Neural cell (in vitro differentiated cells): ENCODE data around the gene TKFC. TPM values are rescaled to one million over a fixed set of nuclear protein-coding genes. Genes with fewer than 3 reads are reported as not detected.

ENCODE experiments used
- H2AFZ ChIP-seq: fragments of 200-600, 300-800 bp; sonication (generic), shearing (Covaris generic); 2 replicates; pipeline ENCODE4 v1.6.0; 2014; ENCODE audit warnings: low read depth, mild to moderate bottlenecking, antibody characterized with exemption, low read length, moderate library complexity
- H3F3A ChIP-seq: fragments of 200-600 bp; shearing (Covaris generic); 2 replicates; pipeline ENCODE4 v1.6.1; 2016; ENCODE audit warnings: mild to moderate bottlenecking, moderate library complexity, mixed read lengths, antibody characterized with exemption, low read length; ENCODE audit not compliant: insufficient read depth, poor library complexity, severe bottlenecking
- H3K27ac ChIP-seq: fragments of 200-600, 300-800 bp; sonication (generic), shearing (Covaris generic); 2 replicates; pipeline ENCODE4 v1.5.1; 2014; ENCODE audit warnings: mild to moderate bottlenecking, low read length, moderate library complexity
- H3K27me3 ChIP-seq: fragments of 300-800, 200-600 bp; sonication (generic), shearing (Covaris generic); 2 replicates; pipeline ENCODE4 v1.6.0; 2014; ENCODE audit warnings: mild to moderate bottlenecking, low read depth, low read length, moderate library complexity; ENCODE audit not compliant: insufficient read depth
- H3K36me3 ChIP-seq: fragments of 300-800, 200-600 bp; sonication (generic), shearing (Covaris generic); 2 replicates; pipeline ENCODE4 v1.5.1; 2014; ENCODE audit warnings: mild to moderate bottlenecking, antibody characterized with exemption, low read length, moderate library complexity; ENCODE audit not compliant: insufficient read depth
- H3K4me2 ChIP-seq: fragments of 300-800, 200-600 bp; sonication (generic), shearing (Covaris generic); 2 replicates; pipeline ENCODE4 v1.6.0; 2014; ENCODE audit warnings: mild to moderate bottlenecking, low read length
- H3K4me3 ChIP-seq: fragments of 300-800, 200-600 bp; sonication (generic), shearing (Covaris generic); 2 replicates; pipeline ENCODE4 v1.5.1; 2014; ENCODE audit warnings: mild to moderate bottlenecking, low read length, moderate library complexity
- H3K79me2 ChIP-seq: fragments of 200-600 bp; shearing (Covaris generic); replicated peaks from 2 replicates; pipeline ENCODE4 v1.6.0; 2014; ENCODE audit warnings: mild to moderate bottlenecking, low read length, moderate library complexity; ENCODE audit not compliant: insufficient read depth
- H3K9ac ChIP-seq: fragments of 300-800, 200-600 bp; sonication (generic), shearing (Covaris generic); 2 replicates; pipeline ENCODE4 v1.6.1; 2016; ENCODE audit warnings: mild to moderate bottlenecking, low read length, mixed read lengths
- H3K9me2 ChIP-seq: fragments of 200-600 bp; shearing (Covaris generic); 2 replicates; pipeline ENCODE4 v1.6.1; 2016; ENCODE audit warnings: mild to moderate bottlenecking, low read length, mixed read lengths; ENCODE audit not compliant: insufficient read depth
- H3K9me3 ChIP-seq: fragments of 200-600, 300-800 bp; sonication (generic), shearing (Covaris generic); 2 replicates; pipeline ENCODE4 v1.6.1; 2016; ENCODE audit warnings: mild to moderate bottlenecking, mixed run types, low read length, moderate library complexity, mixed read lengths
- H4K20me1 ChIP-seq: fragments of 200-600 bp; shearing (Covaris generic); 2 replicates; pipeline ENCODE4 v1.6.1; 2016; ENCODE audit warnings: mild to moderate bottlenecking, mixed run types; ENCODE audit not compliant: insufficient read depth
- CTCF ChIP-seq: fragments of 450-650 bp; IDR thresholded peaks from 2 replicates; pipeline ENCODE4 v1.5.1; 2014; ENCODE audit warnings: antibody characterized with exemption, mild to moderate bottlenecking, moderate library complexity; ENCODE audit not compliant: poor library complexity, severe bottlenecking
- EP300 ChIP-seq: fragments of 450-650 bp; conservative IDR thresholded peaks from 2 replicates; pipeline ENCODE4 v1.6.1; 2014; ENCODE audit warnings: antibody characterized with exemption, mild to moderate bottlenecking, moderate library complexity; ENCODE audit not compliant: poor library complexity, severe bottlenecking
- EZH2 ChIP-seq: fragments of 200-600, 300-800 bp; shearing (Covaris generic), sonication (generic); IDR thresholded peaks from 2 replicates; pipeline ENCODE4 v1.6.1; 2014; ENCODE audit warnings: antibody characterized with exemption, low read length, borderline replicate concordance, mild to moderate bottlenecking; ENCODE audit not compliant: insufficient read depth, poor library complexity, severe bottlenecking
- MXI1 ChIP-seq: fragments of 450-650 bp; conservative IDR thresholded peaks from 2 replicates; pipeline ENCODE4 v1.6.1; 2014; ENCODE audit warnings: antibody characterized with exemption, mild to moderate bottlenecking; ENCODE audit not compliant: poor library complexity, severe bottlenecking
- POLR2AphosphoS5 ChIP-seq: IDR thresholded peaks from 2 replicates; pipeline ENCODE4 v1.6.1; 2012
- RAD21 ChIP-seq: fragments of 450-650 bp; conservative IDR thresholded peaks from 2 replicates; pipeline ENCODE4 v1.6.1; 2014; ENCODE audit warnings: antibody characterized with exemption, mild to moderate bottlenecking, moderate library complexity
- REST ChIP-seq: IDR thresholded peaks from 2 replicates; pipeline ENCODE4 v1.6.1; 2012; ENCODE audit warnings: borderline replicate concordance
- SMC3 ChIP-seq: fragments of 450-650 bp; conservative IDR thresholded peaks from 2 replicates; pipeline ENCODE4 v1.6.1; 2014; ENCODE audit warnings: antibody characterized with exemption, mild to moderate bottlenecking, moderate library complexity; ENCODE audit not compliant: poor library complexity
- TAF1 ChIP-seq: IDR thresholded peaks from 2 replicates; pipeline ENCODE4 v1.6.1; 2012; ENCODE audit warnings: low read depth
- polyA plus RNA-seq: library from polyadenylated mRNA; depleted of rRNA; stranded (reverse); fragments of >200 nt; gene quantifications from 2 replicates; pipeline ENCODE4 v1.2.3, GENCODE V29; 2014

The TKFC gene
- polyA plus RNA-seq, 1 donor from 2014 or later, result 46.0 TPM

- no peaks in the 10 kb centered on the region for H3K36me3 ChIP-seq
- H3K79me2 ChIP-seq, result peaks cover 9% of the 10 kb centered on the region
- H3F3A ChIP-seq, result no peaks in the 10 kb centered on the region
- H4K20me1 ChIP-seq, result no peaks in the 10 kb centered on the region
- H3K27me3 ChIP-seq, result no peaks in the 10 kb centered on the region
- no peak overlapping the region for H3K27ac ChIP-seq
- H3K9ac ChIP-seq, result no peak overlapping the region
- H3K4me2 ChIP-seq, result no peak overlapping the region
- H2AFZ ChIP-seq, result no peak overlapping the region
- TF ChIP-seq MXI1 (no peak), POLR2AphosphoS5 (no peak), TAF1 (no peak), RAD21 (no peak), CTCF (no peak), REST (no peak), SMC3 (no peak), EZH2 (no peak), EP300 (no peak)
- no peaks in the 10 kb centered on the region for H3K9me2 ChIP-seq
- no peak overlapping the region for H3K4me3 ChIP-seq
- H3K9me3 ChIP-seq, result no peaks in the 10 kb centered on the region
These were observed 24.3 kb downstream of the TKFC start for GRCh38 chr11:61357233-61357893.

- Histone ChIP-seq H3K27ac (no peak overlapping the region), H3K9me2 (no peaks in the 10 kb centered on the region), H3K4me2 (no peak overlapping the region), H3K79me2 (peaks cover 14% of the 10 kb centered on the region), H3K4me3 (no peak overlapping the region), H4K20me1 (no peaks in the 10 kb centered on the region), H3K9me3 (no peaks in the 10 kb centered on the region), H3K36me3 (no peaks in the 10 kb centered on the region), H2AFZ (no peak overlapping the region), H3K27me3 (no peaks in the 10 kb centered on the region), H3F3A (no peaks in the 10 kb centered on the region), H3K9ac (no peak overlapping the region)
- TF ChIP-seq EZH2, result no peak
- no peak for TF ChIP-seq SMC3
- TF ChIP-seq EP300, result no peak
- no peak for TF ChIP-seq POLR2AphosphoS5
- no peak for TF ChIP-seq TAF1
- no peak for TF ChIP-seq CTCF
- no peak for TF ChIP-seq RAD21
- TF ChIP-seq REST, result no peak
- no peak for TF ChIP-seq MXI1
These were observed 24.8 kb downstream of the TKFC start for GRCh38 chr11:61357894-61358239.
